H1 (cell line): ENCODE measurements around the gene CBFB. TPM values are rescaled to one million over a fixed set of nuclear protein-coding genes. Genes with fewer than 3 reads are reported as not detected.

Source experiments
- CTCF ChIA-PET: fragments of 300-600 bp; sonication (Branson Sonifier 250); formaldehyde crosslinking; loops from one replicate; lab custom pipeline; 2021; ENCODE audit not compliant: partially characterized antibody; lab: Charles Lee
- POLR2A ChIA-PET: fragments of 300-600 bp; sonication (Branson Sonifier 250); formaldehyde crosslinking; loops from one replicate; lab custom pipeline; 2021; ENCODE audit warnings: inconsistent platforms; ENCODE audit not compliant: partially characterized antibody; lab: Charles Lee
- DNase-seq, 2 experiments: peaks; one replicate each; pipeline versions ENCODE4 v3.0.0 to v3.0.0-alpha.2; 2010 to 2022; ENCODE audit warnings: low spot score in 2 of 2, low read depth in 1 of 2, mixed read lengths in 1 of 2
- FAIRE-seq: peaks from 2 replicates; lab custom pipeline; 2011; peaks lifted over from hg19 to GRCh38; lab: Jason Lieb, UNC
- H2AFZ ChIP-seq: 2 replicates; pipeline ENCODE4 v1.8.1; 2012; ENCODE audit warnings: low read length, inconsistent platforms
- H2AK5ac ChIP-seq: 2 replicates; pipeline ENCODE4 v1.6.1; 2013; ENCODE audit warnings: low read depth, low read length
- H2BK120ac ChIP-seq: replicated peaks from 2 replicates; pipeline ENCODE3; 2013; ENCODE audit warnings: low read depth, low read length, inconsistent platforms
- H2BK12ac ChIP-seq: 2 replicates; pipeline ENCODE4 v1.6.1; 2013; ENCODE audit warnings: low read depth, low read length
- H2BK15ac ChIP-seq: 2 replicates; pipeline ENCODE4 v1.6.1; 2013; ENCODE audit warnings: low read length
- H2BK20ac ChIP-seq: 2 replicates; pipeline ENCODE4 v1.6.1; 2013; ENCODE audit warnings: low read length
- H2BK5ac ChIP-seq: 2 replicates; pipeline ENCODE4 v1.6.1; 2013; ENCODE audit warnings: low read depth, low read length
- H3K14ac ChIP-seq: 2 replicates; pipeline ENCODE4 v1.6.1; 2013; ENCODE audit warnings: inconsistent platforms; ENCODE audit not compliant: insufficient read length
- H3K18ac ChIP-seq: 2 replicates; pipeline ENCODE4 v1.6.1; 2013; ENCODE audit warnings: low read length; ENCODE audit errors: extremely low read depth
- H3K23ac ChIP-seq: 2 replicates; pipeline ENCODE4 v1.6.1; 2013; ENCODE audit warnings: inconsistent platforms; ENCODE audit not compliant: insufficient read length
- H3K23me2 ChIP-seq: 2 replicates; pipeline ENCODE4 v1.6.1; 2013; ENCODE audit warnings: low read depth, low read length
- H3K27ac ChIP-seq: 2 replicates; pipeline ENCODE4 v1.6.1; 2011; ENCODE audit warnings: low read depth, low read length, inconsistent platforms
- H3K27me3 ChIP-seq, 4 experiments: replicated peaks in 1 of 4; 1 replicate in 1 of 4; 2 replicates in 3 of 4; pipeline versions ENCODE4 v1.6.1 to v1.8.1; 2011 to 2013; ENCODE audit warnings: low read length in 3 of 4, mild to moderate bottlenecking in 3 of 4, inconsistent platforms in 2 of 4, mixed read lengths in 2 of 4, moderate library complexity in 1 of 4; ENCODE audit not compliant: control insufficient read depth in 3 of 4, insufficient read depth in 3 of 4; ENCODE audit errors: extremely low read depth in 1 of 4
- H3K36me3 ChIP-seq, 4 experiments: 2 replicates each; pipeline versions ENCODE4 v1.6.1 to v1.8.1; 2011 to 2013; ENCODE audit warnings: mild to moderate bottlenecking in 4 of 4, low read length in 3 of 4, moderate library complexity in 2 of 4, control low read depth in 1 of 4, inconsistent platforms in 1 of 4; ENCODE audit not compliant: insufficient read depth in 4 of 4, control insufficient read depth in 2 of 4
- H3K4ac ChIP-seq: replicated peaks from 2 replicates; pipeline ENCODE3; 2013; ENCODE audit warnings: low read length, low read depth, mixed read lengths, inconsistent platforms; ENCODE audit not compliant: insufficient read length
- H3K4me1 ChIP-seq, 4 experiments: replicated peaks in 1 of 4; 1 replicate in 1 of 4; 2 replicates in 3 of 4; pipeline versions ENCODE4 v1.6.1 to v1.8.1; 2011 to 2013; ENCODE audit warnings: low read length in 3 of 4, inconsistent platforms in 2 of 4, mixed read lengths in 1 of 4; ENCODE audit not compliant: insufficient read depth in 4 of 4, control insufficient read depth in 3 of 4
- H3K4me2 ChIP-seq, 2 experiments: 2 replicates each; pipeline versions ENCODE4 v1.6.1 to v1.8.1; 2011 to 2013; ENCODE audit warnings: low read depth in 2 of 2, low read length in 2 of 2, control low read depth in 1 of 2, inconsistent platforms in 1 of 2, mild to moderate bottlenecking in 1 of 2; ENCODE audit not compliant: insufficient read depth in 1 of 2
- H3K4me3 ChIP-seq, 4 experiments: fragments of 200-600, 300-600 bp in 1 of 4; sonication (generic), shearing (Covaris generic), sonication (Bioruptor Twin) in 1 of 4; 2 replicates each; pipeline versions ENCODE4 v1.5.1 to v1.8.1; 2011 to 2016; ENCODE audit warnings: low read length in 4 of 4, low read depth in 3 of 4, control low read depth in 2 of 4, inconsistent platforms in 2 of 4, mild to moderate bottlenecking in 2 of 4, mixed read lengths in 1 of 4, moderate library complexity in 1 of 4; ENCODE audit not compliant: insufficient read depth in 2 of 4; ENCODE audit errors: extremely low read depth in 1 of 4
- H3K56ac ChIP-seq: replicated peaks from 2 replicates; pipeline ENCODE3; 2013; ENCODE audit warnings: low read depth, mild to moderate bottlenecking, mixed read lengths, low read length, inconsistent platforms; ENCODE audit not compliant: insufficient read length
- H3K79me1 ChIP-seq: 2 replicates; pipeline ENCODE4 v1.6.1; 2013; ENCODE audit warnings: low read depth, low read length, control low read depth
- H3K79me2 ChIP-seq, 2 experiments: 2 replicates each; pipeline versions ENCODE4 v1.6.1 to v1.8.1; 2012 to 2013; ENCODE audit warnings: low read length in 2 of 2, mild to moderate bottlenecking in 2 of 2, inconsistent platforms in 1 of 2; ENCODE audit not compliant: insufficient read depth in 2 of 2, control insufficient read depth in 1 of 2
- H3K9ac ChIP-seq, 4 experiments: replicated peaks in 1 of 4; 1 replicate in 1 of 4; 2 replicates in 3 of 4; pipeline versions ENCODE4 v1.6.1 to v1.8.1; 2011 to 2013; ENCODE audit warnings: low read depth in 3 of 4, low read length in 3 of 4, control low read depth in 2 of 4, mild to moderate bottlenecking in 2 of 4, moderate library complexity in 2 of 4, inconsistent platforms in 1 of 4; ENCODE audit errors: extremely low read depth in 1 of 4
- H3K9me3 ChIP-seq, 2 experiments: 2 replicates each; pipeline versions ENCODE4 v1.6.1 to v1.8.1; 2012 to 2013; ENCODE audit warnings: mild to moderate bottlenecking in 2 of 2, moderate library complexity in 2 of 2, control low read depth in 1 of 2, inconsistent platforms in 1 of 2, low read depth in 1 of 2, low read length in 1 of 2, mixed read lengths in 1 of 2; ENCODE audit not compliant: insufficient read depth in 2 of 2
- H4K20me1 ChIP-seq, 2 experiments: replicated peaks in 1 of 2; 2 replicates each; pipeline versions ENCODE3 to v1.8.1; 2011 to 2013; ENCODE audit warnings: inconsistent platforms in 2 of 2, low read length in 2 of 2, mild to moderate bottlenecking in 1 of 2; ENCODE audit not compliant: insufficient read depth in 2 of 2, control insufficient read depth in 1 of 2
- H4K5ac ChIP-seq: 2 replicates; pipeline ENCODE4 v1.6.1; 2013; ENCODE audit warnings: low read length, low read depth, mixed read lengths, inconsistent platforms; ENCODE audit not compliant: insufficient read length
- H4K8ac ChIP-seq: 2 replicates; pipeline ENCODE4 v1.8.0; 2013; ENCODE audit warnings: mild to moderate bottlenecking, moderate library complexity, low read length, inconsistent platforms; ENCODE audit not compliant: insufficient read depth; ENCODE audit errors: extremely low read depth
- H4K91ac ChIP-seq: replicated peaks from 2 replicates; pipeline ENCODE3; 2013; ENCODE audit warnings: low read length, mixed read lengths, inconsistent platforms; ENCODE audit not compliant: insufficient read length
- ASH2L ChIP-seq: fragments of 200-600, 300-600 bp; sonication (generic); IDR thresholded peaks from one replicate; pipeline ENCODE4 v1.7.1; 2017; ENCODE audit warnings: low read length
- BACH1 ChIP-seq: IDR thresholded peaks from 2 replicates; pipeline ENCODE4 v1.6.1; 2012; ENCODE audit warnings: low read length, improper control_type of control experiment
- CEBPB ChIP-seq: IDR thresholded peaks from 2 replicates; pipeline ENCODE4 v1.6.1; 2012; ENCODE audit warnings: low read depth, low read length
- HDAC2 ChIP-seq, 2 experiments: fragments of 300-600 bp in 1 of 2; sonication (generic) in 1 of 2; IDR thresholded peaks; 2 replicates each; pipeline ENCODE4 v1.6.1; 2011 to 2012; ENCODE audit warnings: low read depth in 2 of 2, low read length in 2 of 2, mild to moderate bottlenecking in 2 of 2, moderate library complexity in 2 of 2, borderline replicate concordance in 1 of 2, inconsistent platforms in 1 of 2
- MAX ChIP-seq: IDR thresholded peaks from 2 replicates; pipeline ENCODE4 v1.6.1; 2012; ENCODE audit warnings: inconsistent platforms
- NANOG ChIP-seq: IDR thresholded peaks from 2 replicates; pipeline ENCODE4 v1.6.1; 2011; ENCODE audit warnings: low read length, low read depth, mild to moderate bottlenecking, inconsistent platforms; ENCODE audit not compliant: insufficient read depth, poor library complexity, severe bottlenecking
- PHF8 ChIP-seq: fragments of 200-600 bp; sonication (generic); conservative IDR thresholded peaks from 2 replicates; pipeline ENCODE4 v1.7.1; 2012; ENCODE audit warnings: low read depth, mild to moderate bottlenecking, inconsistent platforms, low read length, moderate library complexity
- POU5F1 ChIP-seq: IDR thresholded peaks from 2 replicates; pipeline ENCODE4 v1.6.1; 2011; ENCODE audit warnings: low read depth, mild to moderate bottlenecking, low read length, moderate library complexity
- RAD21 ChIP-seq, 2 experiments: IDR thresholded peaks in 1 of 2; conservative IDR thresholded peaks in 1 of 2; 2 replicates each; pipeline ENCODE4 v1.6.1; 2011; ENCODE audit warnings: low read depth in 2 of 2, low read length in 2 of 2, improper control_type of control experiment in 1 of 2, inconsistent platforms in 1 of 2, mild to moderate bottlenecking in 1 of 2, moderate library complexity in 1 of 2
- TAF7 ChIP-seq: optimal IDR thresholded peaks from 2 replicates; pipeline ENCODE3; 2011; ENCODE audit warnings: low read depth, mild to moderate bottlenecking, inconsistent platforms, low read length, moderate library complexity, borderline replicate concordance
- YY1 ChIP-seq: IDR thresholded peaks from 2 replicates; pipeline ENCODE4 v1.6.1; 2011; ENCODE audit warnings: low read depth, mild to moderate bottlenecking, low read length
- WGBS, 2 experiments: shearing (Covaris generic) in 1 of 2; methylation state at CpG; one replicate each; pipeline versions ENCODE4 v1.1.6 to v1.1.7; 2013 to 2015; ENCODE audit warnings: low lambda C conversion rate in 2 of 2, mixed read lengths in 2 of 2, inconsistent platforms in 1 of 2, low coverage in 1 of 2, missing lambda C conversion rate in 1 of 2; ENCODE audit not compliant: insufficient replicate concordance in 2 of 2, insufficient coverage in 1 of 2, insufficient read length in 1 of 2; ENCODE audit errors: extremely low coverage in 1 of 2, missing lambda C conversion rate in 1 of 2; 5-methylcytosine and 5-hydroxymethylcytosine counted together
- polyA plus RNA-seq, 7 experiments: library from polyadenylated mRNA; depleted of rRNA in 3 of 7; stranded (reverse) in 5 of 7; unstranded in 2 of 7; fragments of >200 nt in 5 of 7; fragments of 200-250 nt in 2 of 7; gene quantifications; 1 replicate in 5 of 7; 2 replicates in 1 of 7; 4 replicates in 1 of 7; pipeline versions ENCODE4 v1.2.1 to v1.2.3, GENCODE V29; 2011 to 2013; ENCODE audit warnings: missing spikeins in 2 of 7, mixed read lengths in 2 of 7
- total RNA-seq: library from RNA; stranded (reverse); fragmentation: NEBNext Ultra II Directional; extraction: Animal tissue kit (Norgen Biotek cat#: 25700); gene quantifications from 2 replicates; pipeline ENCODE4 v1.2.1, GENCODE V29; 2021

CBFB gene
- total and polyA plus RNA-seq, 2 of the 8 experiments (the other 6 are each of a cell fraction or from before 2014, with no cell fraction given), result 11.5 to 31.6 TPM

- H3K4me2 ChIP-seq, result no peak overlapping the region
- H3K4ac ChIP-seq, result no peak overlapping the region
- H4K20me1 ChIP-seq, result no peaks in the 10 kb centered on the region
- H3K4me3 ChIP-seq, result no peak overlapping the region
- peaks cover 11% of the 10 kb centered on the region; the same call in 1 of the 2 replicates for H3K23me2 ChIP-seq
- H2BK15ac ChIP-seq, result no peak overlapping the region
- 75% methylated on average over 5 of the region's 5 CpGs; no CpG with 5 or more reads in 1 of the 2 experiments for WGBS, 2 experiments
- no peak overlapping the region for H3K27ac ChIP-seq
- no peak overlapping the region for H4K5ac ChIP-seq
- H3K14ac ChIP-seq, result no peak overlapping the region
- DNase-seq (no peak), FAIRE-seq (no peak)
- ChIA-PET POLR2A (interaction anchor here (0.6 to 1.1 kb wide), 2 partner anchors 87 to 104 kb away, joined by 3 to 4 read pairs; no protein-coding TSS in a partner anchor), CTCF (interaction anchor here (0.5 to 10.2 kb wide), 32 partner anchors 10 to 428 kb away, joined by 3 to 164 read pairs (median 6); partner anchors contain the start of genes B3GNT9, CBFB, CES3 and CES4A)
- no peaks in the 10 kb centered on the region for H3K36me3 ChIP-seq
- H4K91ac ChIP-seq, result no peak overlapping the region
- no peaks in the 10 kb centered on the region for H3K79me2 ChIP-seq
- no peak overlapping the region for H4K8ac ChIP-seq
- peak overlapping the region; percentile 56; the same call in 1 of the 2 replicates for H2BK20ac ChIP-seq
- H2BK12ac ChIP-seq, result no peak overlapping the region
- H2BK120ac ChIP-seq, result no peak overlapping the region
- no peaks in the 10 kb centered on the region for H3K9me3 ChIP-seq
- peaks cover 16 to 37% (median 28%) of the 10 kb centered on the region in 4 experiments for H3K27me3 ChIP-seq
- TF ChIP-seq PHF8 (no peak), ASH2L (no peak), CEBPB (no peak), RAD21 (IDR thresholded peaks at IDR 0.05 in 1 of 2, conservative IDR thresholded peaks at IDR 0.05 in 1 of 2; ENCODE audit: low read depth in 2 of 2, low read length in 2 of 2) (no peak), MAX (no peak), HDAC2 (IDR thresholded peaks at IDR 0.05; ENCODE audit: borderline replicate concordance in 1 of 2, low read depth in 2 of 2, low read length in 2 of 2) (no peak), BACH1 (no peak), TAF7 (no peak), NANOG (no peak), YY1 (no peak), POU5F1 (no peak)
- H3K56ac ChIP-seq, result no peak overlapping the region
- no peak overlapping the region for H2AFZ ChIP-seq
- H3K79me1 ChIP-seq, result no peaks in the 10 kb centered on the region
- H3K18ac ChIP-seq, result no peak overlapping the region
- H3K4me1 ChIP-seq, result peaks cover 0 to 6% (median 4%) of the 10 kb centered on the region in 4 experiments; a peak in 4 of 7 replicates
- H2BK5ac ChIP-seq, result no peak overlapping the region
- H3K9ac ChIP-seq, result no peak overlapping the region
- no peak overlapping the region for H3K23ac ChIP-seq
- no peak overlapping the region; the same call in 1 of the 2 replicates for H2AK5ac ChIP-seq
Observed at GRCh38 chr16:67016681-67017420, 12.1 kb upstream of the CBFB start.
